DMS153 (cell line): ENCODE data around the gene PPCS.
"Not testable (repeated sequence)": the region's sequence is repeated elsewhere in the genome, so short reads cannot be mapped to it uniquely, and the experiment has no call there.

ENCODE experiments used
- DNase-seq: peaks from one replicate; lab custom pipeline; 2025; lab: John Stamatoyannopoulos, UW

PPCS gene

DNA sequence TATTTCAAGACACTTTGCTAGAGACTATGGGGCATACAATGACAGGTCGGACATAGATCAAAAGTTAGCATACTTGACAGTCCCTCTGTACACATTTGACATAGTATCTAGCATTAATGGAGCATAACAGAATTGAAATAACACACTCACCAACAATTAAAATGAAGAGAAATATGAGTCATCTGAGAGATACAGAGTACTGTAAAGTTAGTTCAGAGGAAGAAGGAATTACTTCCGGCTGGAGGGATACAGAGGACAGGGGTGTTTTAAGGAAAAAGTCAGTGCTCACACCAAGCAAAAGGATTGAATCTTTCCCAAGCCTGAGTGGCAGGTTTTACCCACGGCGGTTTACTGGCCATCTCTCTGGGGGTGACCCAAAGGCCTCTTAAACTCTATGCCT lies 3.0 kb upstream of the PPCS start:
- DNase-seq = no peak

DNA sequence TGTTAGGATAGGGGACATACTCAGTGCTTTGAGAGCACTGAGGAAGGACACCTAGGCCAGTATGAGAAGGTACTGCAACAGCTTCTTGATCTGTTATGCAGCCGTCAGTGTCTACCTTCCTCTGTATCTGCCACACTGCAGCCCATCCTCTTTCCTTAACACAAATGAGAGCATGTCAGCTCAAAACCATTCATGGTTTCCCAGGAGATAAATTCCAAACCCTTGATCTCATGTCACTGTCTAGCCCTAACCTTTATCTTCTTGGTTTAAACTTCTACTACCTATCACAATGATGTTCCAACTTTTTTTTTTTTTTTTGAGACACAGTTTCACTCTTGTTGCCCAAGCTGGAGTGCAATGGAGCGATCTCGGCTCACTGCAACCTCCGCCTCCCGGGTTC lies 1.9 kb upstream of the PPCS start:
- no peak for DNase-seq

DNA sequence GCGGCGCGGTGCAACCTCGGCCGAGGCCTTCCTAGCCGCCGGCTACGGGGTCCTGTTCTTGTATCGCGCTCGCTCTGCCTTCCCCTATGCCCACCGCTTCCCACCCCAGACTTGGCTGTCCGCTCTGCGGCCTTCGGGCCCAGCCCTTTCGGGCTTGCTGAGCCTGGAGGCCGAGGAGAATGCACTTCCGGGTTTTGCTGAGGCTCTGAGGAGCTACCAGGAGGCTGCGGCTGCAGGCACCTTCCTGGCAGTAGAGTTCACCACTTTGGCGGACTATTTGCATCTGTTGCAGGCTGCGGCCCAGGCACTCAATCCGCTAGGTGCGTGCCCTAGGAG lies 379 bp downstream of the PPCS start:
- peak; percentile 30 for DNase-seq

DNA sequence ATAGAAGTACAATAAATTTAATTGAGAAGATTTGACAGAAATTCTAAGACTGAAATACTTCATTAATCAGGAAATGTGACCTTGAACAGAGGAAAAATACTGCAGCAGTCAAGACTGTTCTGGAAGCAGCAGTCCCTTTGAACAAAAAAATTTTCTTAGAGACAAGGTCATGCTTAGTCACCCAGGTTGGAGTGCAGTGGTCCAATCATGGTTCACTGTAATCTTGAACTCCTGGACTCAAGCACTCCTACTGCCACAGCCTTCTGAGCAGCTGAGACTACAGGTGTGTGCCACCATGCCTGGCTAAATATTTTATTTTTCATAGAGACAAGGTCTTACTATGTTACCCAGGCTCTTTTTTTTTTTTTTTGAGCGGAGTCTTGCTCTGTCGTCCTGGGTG lies 4.9 kb downstream of the PPCS start:
- DNase-seq = no peak

DNA sequence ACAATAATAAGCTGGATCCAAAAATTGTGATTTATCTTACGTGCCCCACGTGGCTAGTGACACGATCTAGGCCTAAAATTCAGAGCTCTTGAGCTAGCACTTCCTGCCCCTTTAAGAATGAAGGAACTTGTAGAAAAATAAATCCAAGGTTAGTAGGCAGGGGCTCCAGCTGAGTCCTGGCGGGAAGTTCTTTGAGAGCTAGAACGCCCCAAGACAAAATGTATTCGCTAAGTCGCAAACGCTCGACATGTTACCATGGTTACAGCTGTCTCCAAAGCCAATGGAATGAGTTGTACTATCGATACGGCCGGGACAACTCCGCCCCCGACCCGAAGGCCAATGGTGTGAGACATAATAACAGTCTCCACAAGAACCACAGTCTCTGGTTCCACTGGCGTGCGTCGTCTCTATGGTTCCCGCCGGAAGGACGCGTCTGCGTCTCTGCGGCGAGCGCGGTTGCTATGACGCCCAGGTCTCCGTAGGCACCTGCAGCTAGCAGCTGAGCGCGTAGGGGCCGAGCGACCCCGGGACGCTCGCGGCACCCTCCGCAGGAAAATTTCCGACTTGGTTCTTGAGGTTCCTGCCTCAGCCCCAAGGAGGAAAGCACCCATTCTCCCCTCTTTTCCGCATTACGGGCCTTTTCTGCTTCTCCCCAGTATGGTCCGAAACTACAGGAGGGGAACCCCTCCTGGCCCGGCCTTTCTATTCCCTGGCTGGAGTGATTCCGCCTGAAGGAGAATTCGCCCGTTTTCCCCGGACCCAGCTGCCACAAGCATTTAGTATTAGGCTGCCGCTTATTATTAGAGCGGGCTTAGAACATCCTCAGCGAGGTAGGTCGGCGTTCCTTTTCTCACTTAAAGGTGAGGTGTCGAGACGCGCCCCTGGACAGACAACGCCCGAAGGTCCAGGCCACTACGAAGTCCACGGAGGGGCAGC lies 6.8 kb downstream of the PPCS start, which contains the start of gene CCDC30:
Gene CCDC30, plus strand, starts transcription at position 459 of the 936 bp plus-strand sequence. CDS start 17,266 bp downstream, outside the sequence.
- DNase-seq = peak; percentile 99

DNA sequence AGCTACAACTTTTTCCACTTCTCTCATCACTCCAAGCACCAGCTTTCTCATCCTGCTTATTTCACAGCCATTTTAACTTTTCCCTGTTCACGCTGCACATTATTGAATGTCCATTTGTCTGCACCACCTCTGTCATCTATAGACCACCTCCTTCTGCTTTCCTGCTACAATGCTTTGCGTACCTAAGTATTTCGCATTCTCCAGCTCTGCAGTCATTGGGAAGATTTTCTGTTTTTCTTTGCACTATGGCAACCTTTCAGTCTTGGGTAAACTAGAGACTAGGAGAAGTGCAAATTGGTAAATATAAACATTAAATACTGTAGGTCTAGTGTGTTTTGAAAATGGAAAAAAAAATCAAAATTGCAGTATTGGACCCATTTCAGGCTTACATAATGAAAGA lies 7.6 kb downstream of the PPCS start:
- DNase-seq = no peak

DNA sequence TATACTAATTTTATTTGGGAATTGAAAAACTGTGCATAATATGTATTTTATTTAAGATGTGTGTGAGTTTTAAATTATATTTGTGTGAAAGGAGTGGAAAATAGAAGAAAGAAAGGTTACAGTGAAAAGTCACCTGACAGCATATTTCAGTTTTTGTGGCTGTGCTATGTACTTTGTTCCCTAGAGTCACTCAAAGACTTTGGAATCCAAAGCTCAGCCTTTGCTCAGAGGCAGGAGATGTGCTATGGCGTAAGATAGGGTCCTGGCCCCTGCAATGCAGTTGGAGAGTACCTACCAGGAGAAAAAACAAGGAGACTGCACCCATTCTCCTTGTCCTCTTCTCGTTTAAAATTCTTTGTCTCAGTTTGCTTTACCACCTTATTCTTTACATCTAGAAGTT lies 9.7 kb downstream of the PPCS start:
- no peak for DNase-seq

DNA sequence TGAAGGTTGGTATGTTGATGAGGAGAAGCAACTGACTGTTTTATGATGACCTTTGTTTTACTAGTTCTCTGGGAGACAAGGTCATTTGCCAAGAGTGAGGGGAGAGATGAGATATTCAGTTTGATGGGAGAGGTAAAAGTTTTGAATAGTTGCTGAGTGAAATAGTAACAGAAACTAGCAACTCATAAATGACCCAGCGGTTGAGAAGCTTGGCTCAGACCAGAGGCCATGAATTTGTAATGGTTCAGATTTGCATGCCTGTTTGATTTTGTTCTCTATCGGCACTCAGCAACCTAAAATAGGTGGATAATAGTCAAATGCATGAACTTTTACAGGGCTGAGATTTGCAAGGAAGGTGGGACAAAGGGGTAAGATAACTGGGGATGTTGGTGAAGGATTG lies 13.4 kb downstream of the PPCS start:
- no peak for DNase-seq

DNA sequence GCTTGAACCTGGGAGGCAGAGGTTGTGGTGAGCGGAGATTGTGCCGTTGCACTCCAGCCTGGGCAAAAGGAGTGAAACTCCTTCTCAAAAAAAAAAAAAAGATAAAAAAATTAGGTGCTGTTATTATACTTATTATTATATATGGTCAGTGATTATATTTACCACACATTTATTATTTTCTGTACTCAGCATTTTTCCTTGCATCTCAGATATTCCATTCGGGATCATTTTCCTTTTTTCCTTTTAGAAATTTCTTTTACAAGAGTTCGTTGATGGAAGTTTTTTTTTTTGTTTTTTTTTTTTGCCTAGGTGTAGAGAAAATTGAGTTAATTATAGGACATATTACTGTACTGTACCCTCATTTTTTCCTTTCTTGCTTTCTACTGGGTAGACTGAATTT lies 20.3 kb downstream of the PPCS start:
- no peak for DNase-seq

DNA sequence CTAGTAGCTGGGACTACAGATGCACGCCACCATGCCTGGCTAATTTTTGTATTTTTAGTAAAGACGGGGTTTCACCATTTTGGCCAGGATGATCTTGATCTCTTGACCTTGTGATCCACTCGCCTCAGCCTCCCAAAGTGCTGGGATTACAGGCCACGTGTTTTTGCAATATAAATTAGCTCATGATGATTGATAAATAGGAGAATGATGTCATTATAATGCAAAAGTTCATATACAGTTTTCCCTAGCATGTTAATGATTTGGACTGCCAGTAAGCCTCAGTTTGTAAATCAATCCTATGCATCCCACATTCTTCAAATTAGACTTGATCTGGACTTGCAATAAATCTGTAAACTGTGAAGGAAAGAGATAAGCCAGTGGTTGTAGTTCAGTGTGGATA lies 21.0 kb downstream of the PPCS start:
- not testable (repeated sequence) for DNase-seq

DNA sequence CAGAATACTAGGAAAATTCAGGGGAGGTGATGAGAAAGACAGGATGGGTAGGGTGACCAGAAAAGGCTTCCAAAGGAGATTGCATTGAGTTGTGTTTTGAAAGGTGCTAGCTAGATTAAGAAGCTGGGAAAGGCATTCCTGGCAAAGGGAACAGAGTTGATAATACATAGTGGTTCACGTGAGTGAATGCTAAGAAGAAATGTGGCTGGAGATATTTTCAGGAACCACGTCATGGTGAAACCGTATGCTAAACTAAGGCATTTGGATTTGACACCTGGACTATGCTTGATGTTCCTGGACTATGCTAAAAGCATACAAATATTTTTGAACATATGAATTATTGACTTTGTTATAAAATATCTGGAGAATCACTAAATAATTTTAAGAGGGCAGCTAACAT lies 21.4 kb downstream of the PPCS start:
- DNase-seq = no peak

DNA sequence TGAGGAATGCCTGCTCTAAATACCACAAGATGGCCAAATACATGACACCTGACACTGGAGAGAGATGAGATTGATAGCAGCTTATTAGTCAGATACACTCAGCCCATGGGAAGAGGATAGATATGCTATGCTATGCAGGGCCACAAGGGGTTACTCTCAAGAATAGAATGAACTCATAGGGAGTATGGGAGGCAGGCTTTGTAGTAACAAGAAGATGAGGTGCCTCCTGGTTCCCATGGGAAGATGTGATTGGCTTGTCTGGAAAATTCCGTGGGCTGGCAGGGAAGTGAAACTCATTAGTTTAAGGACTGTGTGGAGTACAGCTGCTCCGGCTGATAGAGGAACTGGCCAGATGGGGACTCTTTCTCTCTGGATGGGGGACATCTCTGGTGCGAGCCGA lies 23.3 kb downstream of the PPCS start:
- DNase-seq = no peak

DNA sequence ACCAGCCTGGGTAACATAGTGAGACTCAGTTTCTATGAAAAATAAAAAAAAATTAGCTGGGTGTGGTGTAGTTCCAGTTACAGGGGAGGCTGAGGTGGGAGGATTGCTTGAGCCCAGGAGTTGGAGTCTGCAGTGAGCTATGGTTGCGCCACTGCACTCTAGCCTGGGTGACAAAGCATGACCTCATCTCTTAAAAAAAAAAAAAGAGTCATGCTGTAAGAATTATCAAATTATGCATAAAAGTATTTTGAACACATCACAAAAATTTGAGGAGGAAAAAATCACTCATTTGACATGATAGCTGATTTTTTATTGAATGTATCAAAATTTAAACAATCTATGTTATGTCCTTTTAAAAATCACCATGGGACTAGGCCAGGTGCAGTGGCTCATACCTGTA lies 24.6 kb downstream of the PPCS start:
- no peak for DNase-seq

DNA sequence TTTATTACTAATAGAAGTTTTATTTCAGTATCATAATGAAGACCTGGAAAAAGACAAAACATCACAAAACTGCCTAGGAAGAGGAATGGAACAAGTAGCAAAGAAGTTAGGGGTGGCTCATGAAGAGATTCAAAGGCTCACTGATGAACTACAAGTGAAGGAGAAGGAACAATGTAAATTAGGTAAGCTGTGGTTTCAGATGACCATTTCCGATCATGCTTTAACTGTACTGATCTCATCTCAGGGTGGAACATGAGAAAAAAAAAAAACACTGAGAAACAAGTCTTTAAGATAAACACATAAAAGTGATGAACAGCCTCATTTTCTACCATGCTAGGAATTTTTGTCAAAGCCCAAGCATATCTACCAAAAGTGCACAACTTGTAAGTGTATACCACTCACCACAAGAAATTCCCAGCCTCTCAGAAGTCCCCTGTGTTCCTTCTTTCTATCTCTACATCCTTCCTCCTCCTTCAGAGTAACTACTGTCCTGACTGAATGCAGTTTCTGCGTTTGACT lies 26.4 kb downstream of the PPCS start:
- no peak for DNase-seq

DNA sequence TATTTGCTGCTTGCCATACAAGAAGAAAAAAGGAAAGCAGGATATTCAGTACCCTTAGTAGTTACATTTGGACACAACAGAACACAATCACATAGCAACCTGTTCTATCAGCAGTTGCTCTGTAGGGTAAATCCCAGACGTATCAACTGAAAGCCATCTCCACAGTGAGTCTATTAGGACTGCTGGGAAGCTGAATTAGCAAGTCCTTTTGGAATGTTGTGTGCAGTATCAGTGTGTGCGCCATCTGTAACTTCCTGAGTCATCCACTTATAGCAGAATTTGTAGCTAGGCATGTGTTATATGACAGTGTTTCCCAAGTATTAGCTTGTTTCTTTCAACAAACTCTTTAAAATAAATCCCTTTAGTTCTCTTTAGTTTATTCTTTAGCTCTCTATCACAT lies 28.0 kb downstream of the PPCS start:
- no peak for DNase-seq

DNA sequence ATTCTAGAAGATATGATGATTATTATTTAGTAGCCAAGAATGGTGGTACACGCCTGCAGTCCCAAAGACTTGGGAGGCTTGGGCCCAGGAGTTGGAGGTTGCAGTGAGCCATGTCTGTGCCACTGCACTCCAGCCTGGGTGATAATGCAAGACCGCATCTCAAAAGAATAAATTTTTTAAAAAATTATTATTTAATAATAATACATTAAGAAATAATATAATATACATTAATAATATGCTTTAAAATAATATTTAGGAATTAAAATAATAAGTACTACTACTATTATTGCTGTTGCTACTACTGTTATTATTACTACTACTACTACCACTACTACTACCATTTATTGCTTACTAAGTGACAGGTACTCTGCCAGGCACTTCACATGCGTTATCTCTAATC lies 33.9 kb downstream of the PPCS start:
- DNase-seq = no peak

DNA sequence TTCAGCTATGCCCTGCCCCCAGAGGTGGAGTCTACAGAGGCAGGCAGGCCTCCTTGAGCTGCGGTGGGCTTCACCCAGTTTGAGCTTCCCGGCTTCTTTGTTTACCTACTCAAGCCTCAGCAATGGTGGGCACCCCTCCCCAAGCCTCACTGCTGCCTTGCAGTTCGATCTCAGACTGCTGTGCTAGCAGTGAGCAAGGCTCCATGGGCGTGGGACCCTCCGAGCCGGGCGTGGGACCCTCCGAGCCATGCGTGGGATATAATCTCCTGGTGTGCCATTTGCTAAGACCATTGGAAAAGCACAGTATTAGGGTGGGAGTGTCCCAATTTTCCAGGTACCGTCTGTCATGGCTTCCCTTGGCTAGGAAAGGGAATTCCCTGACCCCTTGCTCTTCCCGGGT lies 45.7 kb downstream of the PPCS start:
- DNase-seq = not testable (repeated sequence)

DNA sequence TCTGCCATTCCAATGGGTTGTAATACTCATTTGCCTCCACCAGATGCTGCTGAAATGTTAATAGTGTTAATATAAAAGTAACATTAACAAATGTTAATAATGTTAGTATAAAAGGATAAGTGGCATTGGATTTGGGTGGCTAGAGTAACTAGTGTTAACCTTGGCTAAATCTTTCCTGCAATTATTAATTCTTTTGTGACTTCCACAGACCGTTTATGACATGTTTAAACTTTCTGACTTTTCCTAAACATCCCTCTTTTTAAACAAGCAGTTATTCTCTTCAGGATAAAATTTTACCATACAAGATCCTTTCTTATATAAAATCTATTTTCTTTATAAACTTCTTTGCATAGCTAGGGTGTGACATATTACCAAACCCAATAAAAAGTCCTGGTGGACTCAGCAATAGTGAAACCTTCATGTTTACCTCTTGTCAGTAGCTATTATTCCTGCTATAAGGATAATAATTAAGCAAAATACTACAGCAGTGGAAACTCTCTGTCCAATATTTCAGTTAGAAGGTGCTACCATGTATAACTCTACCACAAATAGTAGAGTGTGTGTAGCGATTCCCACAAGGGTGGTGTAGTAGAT lies 48.3 kb downstream of the PPCS start:
- no peak for DNase-seq

DNA sequence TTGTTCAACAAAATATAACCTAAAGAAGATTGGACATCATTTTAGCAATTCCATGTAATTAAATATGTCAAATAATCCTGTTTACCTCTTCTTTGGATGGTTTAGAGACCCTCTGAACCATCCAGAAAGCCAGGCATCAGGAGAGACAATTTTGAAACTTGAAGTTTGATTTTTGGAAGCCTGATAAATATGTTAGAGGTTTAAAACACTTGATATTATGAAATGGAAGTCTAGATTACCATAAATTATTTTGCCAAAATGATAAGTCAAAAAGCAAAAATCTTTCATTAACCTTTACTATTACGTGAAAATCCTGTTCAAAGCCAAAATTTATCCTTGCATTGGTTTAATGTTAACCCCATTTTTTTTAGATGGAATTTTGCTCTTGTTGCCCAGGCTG lies 50.2 kb downstream of the PPCS start:
- no peak for DNase-seq
